Stomach smooth muscle (tissue), 2 donors: ENCODE results near the gene LPAR3.

Source experiments
- H3K27ac ChIP-seq: one replicate; pipeline ENCODE4 v1.7.0; 2013; ENCODE audit warnings: mild to moderate bottlenecking, low read length, inconsistent platforms
- H3K27me3 ChIP-seq, 2 donors: one replicate each; pipeline ENCODE4 v1.7.0; 2013; ENCODE audit warnings: low read length in 2 of 2; ENCODE audit not compliant: insufficient read depth in 2 of 2, control insufficient read depth in 1 of 2
- H3K36me3 ChIP-seq, 2 donors: one replicate each; pipeline ENCODE4 v1.7.0; 2013; ENCODE audit warnings: low read length in 2 of 2; ENCODE audit not compliant: control insufficient read depth in 2 of 2, insufficient read depth in 2 of 2
- H3K4me1 ChIP-seq: one replicate; pipeline ENCODE4 v1.7.0; 2013; ENCODE audit warnings: low read length; ENCODE audit not compliant: control insufficient read depth, insufficient read depth
- H3K4me3 ChIP-seq, 2 donors: one replicate each; pipeline ENCODE4 v1.7.0; 2013; ENCODE audit warnings: low read length in 2 of 2
- H3K9ac ChIP-seq, 2 donors: one replicate each; pipeline ENCODE4 v1.7.0; 2013; ENCODE audit warnings: low read length in 2 of 2, mild to moderate bottlenecking in 1 of 2
- H3K9me3 ChIP-seq, 2 donors: one replicate each; pipeline ENCODE4 v1.7.0; 2013; ENCODE audit warnings: low read length in 2 of 2; ENCODE audit not compliant: control insufficient read depth in 2 of 2
- donor health status: healthy.
- donor health status: Pancreatic carcinoma.

LPAR3 gene

DNA sequence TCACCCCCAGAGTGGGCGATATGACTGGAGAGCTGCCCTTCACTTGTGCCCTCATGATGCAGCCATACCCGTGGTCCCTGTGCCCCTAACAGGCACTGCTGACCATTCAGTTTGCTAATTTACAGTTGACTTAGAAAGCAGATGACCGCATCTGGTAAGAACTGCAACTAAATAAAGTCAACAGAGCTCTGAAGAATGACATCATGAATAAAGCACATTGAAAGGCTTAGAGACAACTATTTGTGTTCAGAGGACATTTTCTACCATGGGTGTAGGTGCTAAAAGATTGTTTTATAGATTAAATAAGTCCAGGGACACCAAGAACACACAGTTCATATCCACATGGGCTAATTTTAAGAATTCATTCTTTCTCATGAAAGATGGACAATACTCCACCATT is 65.5 kb downstream of the LPAR3 start:
- no peak overlapping the region for H3K27ac ChIP-seq
- no peaks in the 10 kb centered on the region for H3K9me3 ChIP-seq
- no peaks in the 10 kb centered on the region for H3K27me3 ChIP-seq
- no peaks in the 10 kb centered on the region for H3K4me1 ChIP-seq
- no peak overlapping the region for H3K4me3 ChIP-seq
- no peak overlapping the region for H3K9ac ChIP-seq
- no peaks in the 10 kb centered on the region for H3K36me3 ChIP-seq

DNA sequence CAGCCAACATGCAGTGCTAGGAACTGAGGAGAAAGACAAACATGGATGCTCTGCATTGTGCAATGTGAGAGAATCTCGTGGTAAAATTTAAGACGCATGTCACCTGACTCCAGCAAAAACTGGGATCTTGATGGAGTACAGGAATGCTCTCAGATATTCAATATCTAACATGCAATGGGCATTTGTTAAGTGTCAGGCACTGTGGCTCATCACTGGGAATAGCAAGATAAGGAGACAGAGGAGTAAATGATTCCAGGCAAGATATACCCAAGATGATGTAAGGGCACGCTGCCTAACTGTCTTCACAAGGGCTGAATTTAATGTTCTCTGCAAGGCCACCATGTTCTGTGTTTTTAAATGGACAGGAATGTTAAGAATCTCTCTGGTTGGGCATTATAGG is 67.8 kb downstream of the LPAR3 start:
- Histone ChIP-seq H3K9me3 (no peaks in the 10 kb centered on the region), H3K4me3 (no peak overlapping the region), H3K27me3 (no peaks in the 10 kb centered on the region), H3K36me3 (no peaks in the 10 kb centered on the region), H3K27ac (no peak overlapping the region), H3K4me1 (no peaks in the 10 kb centered on the region), H3K9ac (no peak overlapping the region)

DNA sequence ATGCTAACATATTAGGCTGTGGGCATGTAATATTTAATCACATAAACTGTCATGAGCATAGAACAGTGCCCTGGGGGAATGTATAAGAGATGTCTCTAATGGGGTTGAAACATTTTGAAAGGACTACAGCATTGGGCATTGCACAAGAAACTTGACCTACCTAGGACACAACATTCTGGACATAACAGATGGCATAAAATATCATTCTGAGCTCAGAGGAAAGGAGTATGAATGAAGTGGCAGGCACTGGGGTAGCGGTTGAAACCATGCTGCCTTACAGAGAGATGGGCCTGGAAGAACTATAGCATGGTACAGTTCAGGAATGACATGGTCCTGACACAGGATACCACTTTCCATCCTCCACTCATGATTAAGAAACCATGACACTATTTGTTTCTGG is 69.0 kb downstream of the LPAR3 start:
- Histone ChIP-seq H3K9me3 (no peaks in the 10 kb centered on the region), H3K4me3 (no peak overlapping the region), H3K27ac (no peak overlapping the region), H3K27me3 (no peaks in the 10 kb centered on the region), H3K9ac (no peak overlapping the region), H3K36me3 (no peaks in the 10 kb centered on the region), H3K4me1 (no peaks in the 10 kb centered on the region)

DNA sequence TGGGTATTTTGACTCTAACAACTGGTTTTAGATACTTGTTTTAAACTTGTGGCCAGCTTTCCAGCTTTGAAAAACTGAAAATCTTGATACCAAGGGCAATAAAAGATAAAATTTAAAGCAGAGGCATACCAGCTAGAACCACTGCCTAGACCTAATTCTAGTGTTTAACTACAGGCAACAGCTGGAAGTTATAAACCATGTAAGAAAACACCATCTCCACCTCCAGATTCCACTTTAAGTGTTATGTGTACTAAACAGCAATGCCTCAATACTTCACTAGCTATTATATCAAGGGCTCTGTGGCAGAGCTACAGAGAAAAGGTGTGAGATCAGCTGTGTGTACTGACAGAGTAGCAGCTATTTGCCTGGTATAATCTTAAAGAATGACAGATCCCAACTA is 69.5 kb downstream of the LPAR3 start:
- Histone ChIP-seq H3K9me3 (no peaks in the 10 kb centered on the region), H3K9ac (no peak overlapping the region), H3K4me3 (no peak overlapping the region), H3K27me3 (no peaks in the 10 kb centered on the region), H3K27ac (no peak overlapping the region), H3K4me1 (no peaks in the 10 kb centered on the region), H3K36me3 (no peaks in the 10 kb centered on the region)

DNA sequence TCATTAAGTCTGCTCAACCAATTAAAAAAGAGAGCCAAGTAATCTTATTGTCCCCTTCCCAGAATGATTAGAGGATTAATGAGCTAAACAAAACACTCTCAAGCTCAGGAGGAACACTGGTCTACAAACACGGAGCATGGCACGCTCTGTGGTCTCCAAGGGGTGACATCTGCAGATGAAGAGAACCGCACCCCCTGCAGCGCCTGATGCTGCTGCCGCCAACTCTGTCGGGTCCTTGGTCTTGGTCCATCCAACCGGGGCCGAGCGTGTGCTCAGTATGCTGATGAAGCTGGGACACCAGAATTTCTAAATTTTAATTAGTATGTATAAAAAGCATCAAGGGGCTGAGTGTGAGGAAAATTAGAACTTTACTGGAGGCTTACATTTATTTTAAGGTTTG is 82.7 kb downstream of the LPAR3 start:
- Histone ChIP-seq H3K4me3 (no peak overlapping the region), H3K27ac (no peak overlapping the region), H3K36me3 (no peaks in the 10 kb centered on the region), H3K9ac (no peak overlapping the region), H3K27me3 (no peaks in the 10 kb centered on the region), H3K4me1 (no peaks in the 10 kb centered on the region), H3K9me3 (no peaks in the 10 kb centered on the region)

DNA sequence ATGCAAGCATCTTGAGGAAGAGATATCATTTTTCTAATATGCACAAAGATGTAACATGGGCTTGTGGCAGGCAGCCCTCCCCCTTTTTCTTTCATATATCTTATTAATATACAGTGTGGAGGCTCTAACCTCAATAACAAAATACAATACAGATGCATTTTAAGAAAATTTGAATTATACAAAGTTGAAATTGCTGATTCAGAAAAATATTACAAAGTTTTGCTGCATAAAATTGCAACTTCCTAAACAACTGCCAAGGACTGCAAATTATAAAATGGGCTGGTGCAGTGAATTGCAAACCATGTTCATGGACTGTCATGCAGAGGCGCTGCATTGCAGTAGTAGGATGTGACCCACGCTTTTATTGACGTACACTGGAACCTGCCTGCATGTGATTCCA is 84.0 kb downstream of the LPAR3 start:
- H3K9me3 ChIP-seq = no peaks in the 10 kb centered on the region
- no peaks in the 10 kb centered on the region for H3K36me3 ChIP-seq
- no peak overlapping the region for H3K4me3 ChIP-seq

DNA sequence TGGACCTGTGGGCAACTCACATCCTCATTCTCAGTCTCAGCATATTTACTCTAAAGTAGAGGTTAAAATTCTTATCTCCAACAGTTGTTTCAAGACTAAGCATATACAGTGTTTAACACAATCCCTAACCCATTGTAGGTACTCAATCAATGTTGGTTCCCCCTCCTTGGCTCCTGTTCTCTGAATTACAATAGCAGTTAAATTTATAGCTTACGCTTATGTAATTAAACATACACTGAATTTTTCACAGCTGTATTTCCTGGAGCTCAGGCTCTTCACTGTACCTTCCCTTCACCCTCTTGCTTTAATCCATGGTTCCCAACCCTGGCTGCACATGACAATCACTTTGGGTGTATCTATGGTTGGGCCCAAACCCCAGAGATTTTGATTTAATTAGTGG is 89.4 kb downstream of the LPAR3 start:
- no peak overlapping the region for H3K4me3 ChIP-seq
- no peaks in the 10 kb centered on the region for H3K4me1 ChIP-seq
- no peak overlapping the region for H3K27ac ChIP-seq

More for the DNA sequence above, 84.0 kb downstream of the LPAR3 start:
- no peak overlapping the region for H3K9ac ChIP-seq
- H3K27me3 ChIP-seq = no peaks in the 10 kb centered on the region
- H3K27ac ChIP-seq = no peak overlapping the region
- H3K4me1 ChIP-seq = no peaks in the 10 kb centered on the region

DNA sequence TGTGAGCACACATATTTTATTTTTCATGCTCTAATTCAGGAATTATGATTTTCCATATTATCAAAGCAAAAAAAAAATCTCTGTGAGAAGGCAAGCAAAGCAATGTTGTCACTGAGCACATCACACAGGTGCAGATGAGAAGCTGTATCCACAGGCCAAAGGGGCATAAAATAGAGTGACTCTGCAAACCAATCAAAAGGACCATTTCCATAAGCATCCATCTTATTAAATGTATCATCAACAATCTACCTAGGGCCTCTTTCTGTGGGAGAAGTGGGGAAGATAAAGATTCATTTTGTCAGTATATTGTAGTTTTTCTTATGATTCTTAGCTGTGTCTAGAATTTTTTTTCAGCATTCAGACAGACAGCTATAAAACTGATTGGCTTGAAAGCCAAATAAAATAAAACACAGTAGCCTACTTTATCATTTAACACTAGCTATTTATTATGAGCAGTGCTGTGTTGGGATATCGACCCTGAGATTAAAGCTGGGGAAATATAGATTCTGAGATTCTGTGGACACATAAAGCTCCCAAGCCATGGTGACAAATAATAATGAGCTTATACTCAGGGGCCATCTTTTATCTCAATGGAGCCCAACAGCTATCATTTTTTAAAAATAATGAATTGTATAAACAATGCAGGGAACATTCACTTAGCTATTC is 90.3 kb downstream of the LPAR3 start:
- no peak overlapping the region for H3K9ac ChIP-seq
- no peak overlapping the region for H3K4me3 ChIP-seq
- no peaks in the 10 kb centered on the region for H3K9me3 ChIP-seq
- H3K36me3 ChIP-seq = no peaks in the 10 kb centered on the region
- H3K27me3 ChIP-seq = no peaks in the 10 kb centered on the region
- H3K4me1 ChIP-seq = no peaks in the 10 kb centered on the region
- H3K27ac ChIP-seq = no peak overlapping the region

More for the DNA sequence above, 89.4 kb downstream of the LPAR3 start:
- Histone ChIP-seq H3K9me3 (no peaks in the 10 kb centered on the region), H3K27me3 (no peaks in the 10 kb centered on the region), H3K9ac (no peak overlapping the region), H3K36me3 (no peaks in the 10 kb centered on the region)

DNA sequence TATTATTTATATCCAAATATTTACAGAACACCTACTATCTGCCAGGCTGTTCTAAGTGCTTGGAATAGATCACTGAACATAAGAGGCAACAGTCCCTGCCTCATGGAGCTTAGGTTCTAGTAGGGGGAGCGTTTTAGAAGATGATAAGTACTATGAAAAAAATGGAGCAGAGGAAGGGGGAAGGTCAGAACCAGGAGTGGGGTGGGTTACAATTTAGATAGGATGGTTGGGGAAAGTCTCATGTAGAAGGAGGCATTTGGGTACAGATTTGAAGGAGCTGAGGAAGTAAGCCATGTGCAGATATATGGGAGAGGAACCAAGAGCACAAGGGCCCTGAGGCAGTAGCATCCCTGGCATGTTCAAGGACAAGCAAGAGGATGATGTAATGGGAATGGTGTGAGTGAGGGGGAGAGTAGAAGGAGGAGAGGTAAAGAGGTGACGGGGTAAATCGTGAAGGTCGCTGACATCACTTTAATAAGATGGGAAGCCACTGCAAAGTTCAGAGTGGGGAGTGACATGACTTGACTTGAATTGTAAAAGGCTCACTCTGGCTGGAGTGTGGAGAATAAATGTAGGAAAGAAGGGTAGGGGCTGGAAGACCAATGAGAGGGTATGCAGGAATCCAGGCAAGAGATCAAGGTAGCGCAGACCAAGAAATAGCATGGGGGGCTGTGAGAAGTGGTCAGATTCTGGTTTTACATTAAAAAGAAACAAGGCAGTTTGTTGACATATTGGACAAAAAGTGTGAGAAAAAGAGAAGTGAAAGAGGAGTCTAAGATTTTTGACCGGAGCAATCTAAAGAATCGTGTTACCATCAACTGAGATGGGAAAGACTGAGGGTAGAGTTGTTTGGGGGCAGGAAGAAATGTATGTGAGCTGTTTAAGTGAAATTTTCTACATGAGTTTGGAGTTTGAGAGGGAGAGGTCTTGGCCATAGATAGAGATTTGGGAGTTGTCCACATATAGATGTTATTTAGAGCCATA is 92.6 kb downstream of the LPAR3 start:
- no peak overlapping the region for H3K27ac ChIP-seq
- no peaks in the 10 kb centered on the region for H3K36me3 ChIP-seq
- no peak overlapping the region for H3K9ac ChIP-seq
- no peak overlapping the region for H3K4me3 ChIP-seq
- H3K4me1 ChIP-seq = no peaks in the 10 kb centered on the region
- H3K27me3 ChIP-seq = no peaks in the 10 kb centered on the region
- H3K9me3 ChIP-seq = no peaks in the 10 kb centered on the region

DNA sequence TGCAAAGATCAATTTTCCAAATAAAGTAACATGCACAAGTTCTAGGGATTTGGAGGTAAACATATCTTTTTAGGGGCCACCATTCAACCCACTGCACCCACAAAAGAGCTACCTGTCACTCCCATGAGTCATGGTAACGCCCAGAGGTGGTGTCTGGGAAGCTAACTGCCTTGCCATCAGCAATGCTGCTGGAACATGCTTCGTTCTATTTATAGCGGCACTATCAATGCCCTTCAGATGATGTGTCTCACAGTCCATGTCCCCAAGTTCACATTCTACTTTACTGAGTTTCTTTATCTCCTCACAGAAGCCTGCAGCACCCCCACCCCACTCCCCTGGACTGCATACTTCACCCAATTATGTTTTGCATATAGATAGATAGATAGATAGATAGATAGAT is 95.4 kb downstream of the LPAR3 start:
- no peak overlapping the region for H3K27ac ChIP-seq
- H3K4me3 ChIP-seq = no peak overlapping the region
- no peaks in the 10 kb centered on the region for H3K36me3 ChIP-seq
- H3K9ac ChIP-seq = no peak overlapping the region
- no peaks in the 10 kb centered on the region for H3K27me3 ChIP-seq
- H3K9me3 ChIP-seq = no peaks in the 10 kb centered on the region
- H3K4me1 ChIP-seq = no peaks in the 10 kb centered on the region
